Right lung (tissue), 10 donors: ENCODE measurements around the gene NXPE4. TPM values are rescaled to one million over a fixed set of nuclear protein-coding genes. Genes with fewer than 3 reads are reported as not detected.
"Not testable (repeated sequence)": the region's sequence is repeated elsewhere in the genome, so short reads cannot be mapped to it uniquely, and the experiment has no call there.

ENCODE experiments used
- DNase-seq, 2 donors: peaks; one replicate each; pipeline ENCODE4 v3.0.0-alpha.2; 2013
- long read RNA-seq, 8 donors: transcript quantifications; one replicate each; lab custom pipeline, GENCODE V29; 2026
- polyA plus RNA-seq, 5 donors: library from polyadenylated mRNA; unstranded; fragments of 120-200 nt; gene quantifications; one replicate each; pipeline versions ENCODE4 v1.2.1 to v1.2.3, GENCODE V29; 2013; ENCODE audit warnings: inconsistent platforms in 1 of 5, low replicate concordance in 1 of 5; ENCODE audit not compliant: insufficient read length in 5 of 5, insufficient read depth in 1 of 5

The NXPE4 gene
- not detected for polyA plus RNA-seq
- long read RNA-seq, donor 1 = 0 reads
- long read RNA-seq, donor 2 = 0 reads
- long read RNA-seq, donor 3 = 0 reads
- long read RNA-seq, donor 4 = 0 reads
- long read RNA-seq, donor 5 = 0 reads
- long read RNA-seq, donor 6 = 0 reads
- long read RNA-seq, donor 7 = 0 reads
- long read RNA-seq, donor 8 = 0 reads

DNA sequence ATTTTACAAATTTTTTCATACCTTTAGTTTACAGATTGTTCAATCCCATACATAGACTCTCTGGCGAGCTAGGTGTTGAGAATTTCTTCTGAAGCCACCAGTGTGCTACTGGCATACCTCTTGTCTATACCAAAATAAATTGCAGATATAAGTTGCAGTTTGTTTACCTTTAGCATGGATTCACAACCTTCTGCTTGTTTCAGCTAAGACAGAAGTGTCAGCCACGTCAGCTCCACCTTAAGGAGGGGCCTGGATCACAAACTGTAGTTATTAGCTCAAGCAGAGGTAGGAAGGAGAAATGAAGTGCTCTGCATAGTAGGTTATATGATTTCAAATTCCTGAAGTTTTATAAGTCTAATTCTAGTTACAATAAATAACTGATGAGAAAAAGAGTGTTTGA is at the start of gene NXPE4:
Gene NXPE4, minus strand, starts transcription at position 216 of the 400 bp plus-strand sequence. CDS start 1,027 bp downstream, outside the sequence.
- DNase-seq = no peak

DNA sequence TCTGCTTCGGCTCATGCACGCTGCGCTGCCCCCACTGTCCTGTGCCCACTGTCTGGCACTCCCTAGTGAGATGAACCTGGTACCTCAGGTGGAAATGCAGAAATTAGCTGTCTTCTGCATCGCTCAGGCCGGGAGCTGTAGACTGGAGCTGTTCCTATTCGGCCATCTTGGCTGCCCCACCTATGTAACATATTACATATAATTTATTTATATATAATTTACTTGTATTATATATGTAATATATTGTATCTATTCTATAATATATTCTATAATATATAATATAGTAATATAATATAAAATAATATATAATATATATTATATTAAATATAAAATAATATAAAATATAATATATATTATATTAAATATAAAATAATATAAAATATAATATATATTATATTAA is 43.9 kb upstream of the NXPE4 start:
- DNase-seq = not testable (repeated sequence)

DNA sequence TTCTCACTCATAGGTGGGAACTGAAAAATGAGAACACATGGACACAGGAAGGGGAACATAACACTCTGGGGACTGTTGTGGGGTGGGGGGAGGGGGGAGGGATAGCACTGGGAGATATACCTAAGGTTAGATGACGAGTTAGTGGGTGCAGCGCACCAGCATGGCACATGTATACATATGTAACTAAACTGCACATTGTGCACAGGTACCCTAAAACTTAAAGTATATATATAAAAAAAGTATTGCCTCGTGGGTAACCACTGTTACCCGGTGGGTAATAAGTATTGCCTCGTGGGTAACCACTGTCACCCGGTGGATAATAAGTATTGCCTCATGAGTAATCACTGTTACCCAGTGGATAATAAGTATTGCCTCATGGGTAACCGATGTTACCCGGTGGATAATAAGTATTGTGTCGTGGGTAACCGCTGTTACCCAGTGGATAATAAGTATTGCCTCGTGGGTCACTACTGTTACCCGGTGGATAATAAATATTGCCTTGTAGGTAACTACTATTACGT is 35.9 kb upstream of the NXPE4 start:
- DNase-seq = not testable (repeated sequence)

DNA sequence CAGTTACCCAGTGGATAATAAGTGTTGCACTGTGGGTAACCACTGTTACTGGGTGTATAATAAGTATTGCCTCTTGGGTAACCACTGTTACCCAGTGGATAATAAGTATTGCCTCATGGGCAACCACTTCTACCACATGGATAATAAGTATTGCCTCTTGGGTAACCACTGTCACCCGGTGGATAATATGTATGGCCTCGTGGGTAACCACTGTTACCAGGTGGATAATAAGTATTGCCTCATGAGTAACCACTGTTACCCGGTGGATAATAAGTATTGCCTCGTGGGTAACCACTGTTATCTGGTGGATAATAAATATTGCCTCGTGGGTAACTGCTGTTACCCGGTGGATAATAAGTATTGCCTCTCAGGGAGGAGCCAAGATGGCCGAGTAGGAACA is 29.7 kb upstream of the NXPE4 start:
- no peak for DNase-seq

DNA sequence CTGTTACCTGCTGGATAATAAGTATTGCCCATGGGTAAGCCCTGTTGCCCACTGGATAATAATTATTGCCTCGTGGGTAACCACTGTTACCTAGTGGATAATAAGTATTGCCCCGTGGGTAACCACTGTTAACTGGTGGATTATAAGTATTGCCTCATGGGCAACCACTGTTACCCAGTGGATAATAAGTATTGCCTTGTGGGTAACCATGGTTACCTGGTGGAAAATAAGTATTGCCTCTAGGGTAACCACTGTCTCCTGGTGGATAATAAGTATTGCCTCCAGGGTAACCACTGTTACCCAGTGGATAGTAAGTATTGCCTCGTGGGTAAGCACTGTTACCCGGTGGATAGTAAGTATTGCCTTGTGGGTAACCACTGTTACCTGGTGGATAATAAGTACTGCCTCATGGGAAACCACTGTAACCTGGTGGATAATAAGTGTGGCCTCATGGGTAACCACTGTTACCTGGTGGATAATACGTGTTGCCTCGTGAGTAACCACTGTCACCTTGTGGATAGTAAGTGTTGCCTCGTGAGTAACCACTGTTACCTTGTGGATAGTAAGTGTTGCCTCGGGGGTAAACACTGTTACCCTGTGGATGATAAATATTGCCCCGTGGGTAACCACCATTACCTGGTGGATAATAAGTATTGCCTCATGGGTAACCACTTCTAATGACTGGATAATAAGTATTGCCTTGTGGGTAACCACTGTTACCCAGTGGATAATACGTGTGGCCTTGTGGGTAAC is 29.0 kb upstream of the NXPE4 start:
- DNase-seq = no peak

DNA sequence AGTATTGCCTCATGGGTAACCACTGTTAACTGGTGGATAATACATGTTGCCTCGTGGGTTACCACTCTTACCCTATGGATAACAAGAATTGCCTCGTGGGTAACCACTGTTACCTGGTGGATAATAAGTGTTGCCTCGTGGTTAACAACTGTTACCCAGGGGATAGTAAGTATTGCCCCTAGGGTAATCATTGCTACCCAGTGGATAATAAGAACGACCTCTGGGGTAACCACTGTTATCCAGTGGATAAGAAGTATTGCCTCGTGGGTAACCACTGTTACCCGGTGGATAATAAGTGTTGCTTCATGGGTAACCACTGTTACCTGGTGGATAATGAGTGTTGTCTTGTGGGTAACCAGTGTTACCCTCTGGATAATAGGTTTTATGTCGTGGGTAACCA is 28.1 kb upstream of the NXPE4 start:
- no peak for DNase-seq

DNA sequence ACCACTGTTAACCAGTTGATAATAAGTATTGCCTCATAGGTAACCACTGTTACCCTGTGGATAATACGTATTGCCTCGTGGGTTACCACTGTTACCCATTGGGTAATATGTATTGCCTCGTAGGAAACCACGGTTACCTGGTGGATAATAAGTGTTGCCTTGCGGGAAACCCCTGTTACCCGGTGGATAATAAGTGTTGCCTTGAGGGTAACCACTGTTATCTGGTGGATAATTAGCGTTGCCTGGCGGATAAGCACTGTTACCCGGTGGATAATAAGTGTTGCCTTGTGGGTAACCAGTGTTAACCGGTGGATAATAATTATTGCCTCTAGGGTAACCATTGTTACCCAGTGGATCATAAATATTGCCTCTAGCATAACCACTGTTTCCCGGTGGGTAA is 27.3 kb upstream of the NXPE4 start:
- DNase-seq = no peak

DNA sequence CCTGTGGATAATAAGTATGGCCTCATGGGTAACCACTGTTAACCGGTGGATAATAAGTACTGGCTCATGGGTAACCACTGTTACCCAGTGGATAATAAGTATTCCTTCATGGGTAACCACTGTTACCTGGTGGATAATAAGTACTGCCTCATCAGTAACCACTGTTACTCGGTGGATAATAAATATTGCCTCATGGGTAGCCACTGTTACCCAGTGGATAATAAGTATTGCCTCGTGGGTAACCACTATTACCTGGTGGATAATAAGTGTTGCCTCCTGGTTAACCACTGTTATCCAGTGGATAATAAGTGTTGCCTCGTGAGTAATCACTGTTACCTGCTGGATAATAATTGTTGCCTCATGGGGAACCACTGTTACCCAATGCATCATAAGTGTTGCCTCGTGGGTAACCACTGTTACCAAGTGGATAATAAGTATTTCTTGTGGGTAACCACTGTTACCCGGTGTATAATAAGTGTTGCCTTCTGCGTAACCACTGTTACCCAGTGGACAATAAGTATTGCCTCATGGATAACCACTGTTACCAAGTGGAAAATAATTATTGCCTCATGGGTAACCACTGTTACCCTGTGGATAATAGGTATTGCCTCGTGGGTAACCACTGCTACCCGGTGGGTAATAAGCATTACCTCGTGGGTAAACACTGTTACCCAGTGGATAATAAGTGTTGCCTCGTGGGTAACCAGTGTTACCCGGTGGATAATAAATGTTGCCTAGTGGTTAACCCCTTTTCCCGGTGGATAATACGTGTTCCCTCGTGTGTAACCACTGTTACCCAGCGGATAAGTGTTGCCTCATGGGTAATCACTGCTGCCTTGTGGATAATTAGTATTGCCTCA is 26.6 kb upstream of the NXPE4 start:
- no peak for DNase-seq

DNA sequence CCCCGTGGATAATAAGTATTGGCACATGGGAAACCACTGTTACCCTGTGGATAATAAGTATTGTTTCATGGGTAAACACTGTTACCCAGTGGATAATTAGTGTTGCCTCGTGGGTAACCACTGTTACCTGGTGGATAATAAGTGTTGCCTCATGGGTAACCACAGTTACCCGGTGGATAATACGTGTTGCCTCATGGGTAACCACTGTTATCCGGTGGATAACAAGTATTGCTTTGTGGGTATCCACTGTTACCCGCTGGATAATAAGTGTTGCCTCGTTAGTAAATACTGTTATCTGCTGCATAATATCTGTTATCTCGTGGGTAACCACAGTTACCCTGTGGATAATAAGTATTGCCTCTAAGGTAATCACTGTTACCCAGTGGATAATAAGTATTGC is 25.5 kb upstream of the NXPE4 start:
- no peak for DNase-seq

DNA sequence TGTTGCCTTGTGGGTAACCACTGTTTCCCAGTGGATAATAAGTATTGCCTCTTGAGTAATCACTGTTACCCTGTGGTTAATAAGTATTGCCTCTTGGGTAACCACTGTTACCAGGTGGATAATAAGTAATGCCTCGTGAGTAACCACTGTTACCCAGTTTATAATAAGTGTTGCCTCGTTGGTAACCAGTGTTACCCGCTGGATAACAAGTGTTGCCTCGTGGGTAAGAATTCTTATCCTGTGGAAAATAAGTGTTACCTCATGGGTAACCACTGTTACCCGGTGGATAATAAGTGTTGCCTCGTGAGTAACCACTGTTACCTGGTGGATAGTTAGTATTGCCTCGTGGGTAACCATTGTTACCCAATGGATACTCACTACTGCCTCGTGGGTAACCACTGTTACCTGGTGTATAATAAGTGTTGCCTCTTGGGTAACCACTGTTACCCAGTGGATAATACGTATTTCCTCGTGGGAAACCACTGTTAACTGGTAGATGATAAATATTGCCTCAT is 24.1 kb upstream of the NXPE4 start:
- DNase-seq = no peak

DNA sequence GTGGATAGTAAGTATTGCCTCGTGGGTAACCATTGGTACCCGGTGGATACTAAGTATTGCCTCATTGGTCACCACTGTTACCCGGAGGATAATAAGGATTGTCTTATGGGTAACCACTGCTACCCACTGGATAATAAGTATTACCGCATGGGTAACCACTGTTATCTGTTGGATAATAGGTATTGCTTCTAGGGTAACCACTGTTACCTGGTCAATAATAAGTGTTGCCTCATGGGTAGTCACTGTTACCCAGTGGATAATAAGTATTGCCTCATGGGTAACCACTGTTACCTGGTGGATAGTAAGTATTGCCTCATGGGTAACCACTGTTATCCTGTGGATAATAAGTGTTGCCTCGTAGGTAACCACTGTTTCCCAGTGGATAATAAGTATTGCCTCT is 22.6 kb upstream of the NXPE4 start:
- no peak for DNase-seq

DNA sequence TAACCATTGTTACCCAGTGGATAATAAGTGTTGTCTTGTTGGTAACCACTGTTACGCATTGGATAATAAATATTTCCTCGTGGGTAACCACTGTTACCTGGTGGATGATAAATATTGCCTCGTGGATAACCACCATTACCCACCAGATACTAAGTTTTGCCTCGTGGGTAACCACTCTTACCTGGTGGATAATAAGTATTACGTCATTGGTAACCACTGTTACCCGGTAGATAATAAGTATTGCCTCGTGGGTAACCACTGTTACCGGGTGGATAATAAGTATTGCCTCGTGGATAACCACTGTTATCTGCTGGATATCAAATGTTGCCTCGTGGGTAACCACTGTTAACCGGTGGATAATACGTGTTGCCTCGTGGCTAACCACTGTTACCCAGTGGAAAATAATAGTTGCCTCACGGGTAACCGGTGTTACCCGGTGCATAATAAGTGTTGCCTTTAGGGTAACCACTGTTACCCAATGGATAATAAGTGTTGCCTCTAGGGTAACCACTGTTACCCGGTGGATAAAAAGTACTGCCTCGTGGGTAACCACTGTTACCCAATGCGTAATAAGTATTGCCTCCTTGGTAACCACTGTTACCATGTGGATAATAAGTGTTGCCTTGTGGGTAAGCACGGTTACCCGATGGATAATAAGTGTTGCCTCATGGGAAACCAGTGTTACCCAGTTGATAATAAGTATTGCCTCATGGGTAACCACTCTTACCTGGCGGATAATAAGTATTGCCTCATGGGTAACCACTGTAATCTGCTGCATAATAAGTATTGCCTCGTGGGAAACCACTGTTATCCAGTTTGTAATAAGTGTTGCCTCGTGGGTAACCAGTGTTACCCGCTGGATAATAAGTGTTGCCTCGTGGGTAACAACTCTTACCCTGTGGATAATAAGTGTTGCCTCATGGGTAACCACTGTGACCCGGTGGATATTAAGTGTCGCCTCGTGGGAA is 21.9 kb upstream of the NXPE4 start:
- no peak for DNase-seq

DNA sequence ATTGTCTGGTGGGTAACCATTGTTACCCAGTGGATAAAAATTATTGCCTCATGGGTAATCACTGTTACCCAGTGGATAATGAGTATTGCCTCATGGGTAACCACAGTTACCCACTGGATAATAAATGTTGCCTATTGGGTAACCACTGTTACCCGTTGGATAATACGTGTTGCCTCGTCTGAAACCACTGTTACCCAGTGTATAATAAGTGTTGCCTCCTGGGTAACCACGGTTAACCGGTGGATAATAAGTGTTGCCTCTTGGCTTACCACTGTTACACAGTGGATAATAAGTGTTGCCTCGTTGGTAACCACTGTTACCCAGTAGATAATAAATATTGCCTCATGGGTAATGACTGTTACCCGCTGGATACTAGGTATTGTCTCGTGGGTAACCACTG is 20.9 kb upstream of the NXPE4 start:
- no peak for DNase-seq

DNA sequence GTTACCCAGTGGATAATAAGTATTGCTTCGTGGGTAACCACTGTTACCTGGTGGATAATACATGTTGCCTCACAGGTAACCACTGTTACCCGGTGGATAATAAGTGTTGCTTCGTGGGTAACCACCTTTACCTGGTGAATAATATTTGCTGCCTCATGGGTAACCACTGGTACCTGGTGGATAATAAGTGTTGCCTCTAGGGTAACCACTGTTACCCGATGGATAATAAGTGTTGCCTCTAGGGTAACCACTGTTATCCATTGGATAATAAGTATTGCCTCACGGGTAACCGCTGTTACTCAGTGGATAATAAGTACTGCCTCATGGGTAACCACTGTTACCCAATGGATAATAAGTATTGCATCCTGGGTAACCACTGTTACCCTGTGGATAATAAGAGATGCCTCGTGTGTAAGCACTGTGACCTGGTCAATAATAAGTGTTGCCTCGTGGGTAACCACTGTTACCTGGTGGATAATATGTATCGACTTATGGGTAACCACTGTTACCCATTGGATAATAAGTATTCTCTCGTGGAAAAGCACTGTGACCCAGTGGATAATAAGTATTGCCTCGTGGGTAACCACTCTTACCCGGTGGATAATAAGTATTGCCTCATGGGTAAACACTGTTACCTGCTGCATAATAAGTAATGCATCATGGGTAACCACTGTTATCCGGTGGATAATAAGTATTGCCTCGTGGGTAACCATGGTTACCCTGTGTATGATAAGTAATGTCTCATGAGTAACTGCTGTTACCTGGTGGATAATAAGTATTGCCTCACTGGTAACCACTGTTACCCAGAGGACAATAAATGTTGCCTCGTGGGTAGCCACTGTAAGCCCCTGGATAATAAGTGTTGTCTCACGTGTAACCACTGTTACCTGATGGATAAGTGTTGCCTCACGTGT is 20.1 kb upstream of the NXPE4 start:
- no peak for DNase-seq

DNA sequence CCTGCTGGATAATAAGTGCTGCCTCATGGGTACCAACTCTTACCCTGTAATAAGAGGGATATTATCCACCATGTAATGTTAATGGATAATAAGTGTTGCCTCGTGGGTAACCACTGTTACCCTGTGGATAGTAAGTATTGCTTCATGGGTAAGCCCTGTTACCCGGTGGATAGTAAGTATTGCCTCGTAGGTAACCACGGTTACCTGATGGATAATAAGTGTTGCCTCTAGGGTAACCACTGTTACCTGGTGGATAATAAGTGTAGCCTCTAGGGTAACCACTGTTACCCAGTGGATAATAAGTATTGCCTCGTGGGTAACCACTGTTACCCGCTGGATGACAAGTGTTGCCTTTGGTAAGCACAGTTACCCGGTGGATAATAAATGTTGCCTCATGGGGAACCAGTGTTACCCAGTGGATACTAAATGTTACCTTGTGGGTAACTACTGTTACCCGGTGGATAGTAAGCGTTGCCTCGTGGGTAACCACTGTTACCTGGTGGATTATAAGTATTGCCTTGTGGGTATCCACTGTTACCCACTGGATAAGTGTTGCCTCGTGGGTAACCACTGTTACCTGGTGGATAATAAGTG is 18.6 kb upstream of the NXPE4 start:
- no peak for DNase-seq

DNA sequence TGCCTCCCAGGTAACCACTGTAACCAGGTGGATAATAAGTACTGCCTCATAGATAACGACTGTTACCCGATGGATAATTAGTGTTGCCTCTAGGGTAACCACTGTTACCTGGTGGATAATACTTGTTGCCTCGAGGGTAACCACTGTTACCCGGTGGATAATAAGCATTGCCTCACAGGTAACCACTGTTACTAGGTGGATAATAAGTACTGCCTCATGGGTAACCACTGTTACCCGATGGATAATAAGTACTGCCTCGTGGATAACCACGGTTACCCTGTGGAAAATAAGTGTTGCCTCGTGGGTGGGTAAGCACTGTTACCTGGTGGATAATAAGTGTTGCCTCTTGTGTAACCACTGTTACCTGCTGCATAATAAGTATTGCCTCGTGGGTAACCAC is 17.5 kb upstream of the NXPE4 start:
- not testable (repeated sequence) for DNase-seq

DNA sequence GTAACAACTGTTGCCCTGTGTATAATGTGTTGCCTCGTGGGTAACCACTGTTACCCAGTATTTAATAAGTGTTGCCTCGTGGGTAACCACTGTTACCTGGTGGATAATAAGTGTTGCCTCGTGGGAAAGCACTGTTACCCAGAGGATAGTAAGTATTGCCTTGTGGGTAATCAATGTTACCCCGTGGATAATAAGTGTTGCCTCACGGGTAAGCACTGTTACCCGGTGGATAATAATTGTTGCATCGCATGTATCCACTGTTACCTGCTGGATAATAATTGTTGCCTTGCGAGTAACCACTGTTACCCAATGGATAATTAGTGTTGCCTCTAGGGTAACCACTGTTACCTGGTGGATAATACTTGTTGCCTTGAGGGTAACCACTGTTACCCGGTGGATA is 17.1 kb upstream of the NXPE4 start:
- DNase-seq = no peak

DNA sequence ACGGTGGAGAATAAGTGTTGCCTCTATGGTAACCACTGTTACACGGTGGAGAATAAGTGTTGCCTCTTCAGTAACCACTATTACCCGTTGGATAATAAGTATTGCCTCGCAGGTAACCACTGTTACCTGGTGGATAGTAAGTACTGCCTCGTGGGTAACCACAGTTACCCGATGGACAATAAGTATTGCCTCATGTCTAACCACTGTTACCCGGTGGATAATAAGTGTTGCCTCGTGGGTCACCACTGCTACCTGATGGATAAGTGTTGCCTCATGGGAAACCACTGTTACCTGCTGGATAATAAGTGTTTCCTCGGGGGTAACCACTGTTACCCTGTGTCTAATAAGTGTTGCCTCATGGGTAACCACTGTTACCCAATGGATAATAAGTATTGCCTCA is 16.6 kb upstream of the NXPE4 start:
- DNase-seq = not testable (repeated sequence)
